Fibroblast of the aortic adventitia (primary cell): ENCODE data around the gene GRPEL1. TPM values are rescaled to one million over a fixed set of nuclear protein-coding genes. Genes with fewer than 3 reads are reported as not detected.

Source experiments
- DNase-seq: peaks from one replicate; pipeline ENCODE4 v3.0.0-alpha.2; 2010; ENCODE audit warnings: low read depth
- H3K4me3 ChIP-seq: 2 replicates; pipeline ENCODE4 v1.5.1; 2011; ENCODE audit warnings: low read depth, mild to moderate bottlenecking, control low read depth, low read length, moderate library complexity
- total RNA-seq: library from RNA; depleted of rRNA; stranded (reverse); fragments of >200 nt; gene quantifications from 2 replicates; pipeline ENCODE4 v1.2.3, GENCODE V29; 2012; ENCODE audit warnings: low replicate concordance
- TF ChIP-seq, protein P1 (sequence below): IDR thresholded peaks from 2 replicates; pipeline ENCODE4 v1.5.1; 2011; ENCODE audit warnings: mild to moderate bottlenecking, low read length, control low read depth, inconsistent platforms; ENCODE audit not compliant: insufficient read depth

The GRPEL1 gene
- total RNA-seq: 8.6 and 16.1 TPM in 2 replicates

DNA sequence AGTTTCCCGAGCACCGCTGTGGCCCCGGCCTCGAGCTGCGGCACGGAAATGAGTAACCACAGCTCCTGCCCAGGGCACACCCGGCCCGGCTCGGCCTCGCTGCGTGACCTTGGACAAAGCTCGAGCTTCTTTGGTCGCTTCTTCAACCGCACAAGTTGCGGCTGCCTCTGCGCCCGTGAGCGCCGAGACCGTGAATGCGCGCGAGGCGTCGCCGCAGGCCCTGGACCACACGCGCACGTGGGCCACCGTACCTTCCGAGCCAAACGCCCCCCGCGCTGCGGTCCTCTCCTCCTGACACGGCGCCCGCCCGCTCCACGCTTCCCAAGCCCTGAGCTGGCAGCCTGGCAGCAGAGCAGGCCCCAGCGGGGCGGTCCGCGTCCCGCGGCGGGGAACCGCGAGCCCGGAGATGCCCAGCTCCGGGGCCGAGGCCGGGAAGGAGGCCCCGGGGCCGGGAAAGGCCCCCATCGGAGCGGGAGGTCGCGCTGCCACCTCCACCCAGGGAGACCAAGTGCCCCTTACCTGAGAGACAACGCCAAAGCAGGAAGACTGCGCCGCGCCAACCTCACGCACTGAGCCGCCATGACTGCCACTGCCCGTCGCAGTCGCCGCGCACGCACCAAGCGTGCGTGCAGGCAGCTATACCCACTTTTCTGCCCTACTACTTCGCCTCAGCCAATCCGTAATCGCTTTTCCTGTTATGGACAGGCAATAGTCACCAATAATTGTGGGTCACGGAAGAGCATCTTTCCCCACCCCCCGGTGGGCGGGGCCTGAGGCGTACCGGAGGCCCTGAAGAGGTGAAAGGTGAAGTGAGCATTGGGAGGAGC, at the start of gene GRPEL1:
GRPEL1 (minus strand) TSS at position 613 of the 827 bp plus-strand sequence; CDS start at position 581, 32 bp downstream.
- TF ChIP-seq, protein P1, sequence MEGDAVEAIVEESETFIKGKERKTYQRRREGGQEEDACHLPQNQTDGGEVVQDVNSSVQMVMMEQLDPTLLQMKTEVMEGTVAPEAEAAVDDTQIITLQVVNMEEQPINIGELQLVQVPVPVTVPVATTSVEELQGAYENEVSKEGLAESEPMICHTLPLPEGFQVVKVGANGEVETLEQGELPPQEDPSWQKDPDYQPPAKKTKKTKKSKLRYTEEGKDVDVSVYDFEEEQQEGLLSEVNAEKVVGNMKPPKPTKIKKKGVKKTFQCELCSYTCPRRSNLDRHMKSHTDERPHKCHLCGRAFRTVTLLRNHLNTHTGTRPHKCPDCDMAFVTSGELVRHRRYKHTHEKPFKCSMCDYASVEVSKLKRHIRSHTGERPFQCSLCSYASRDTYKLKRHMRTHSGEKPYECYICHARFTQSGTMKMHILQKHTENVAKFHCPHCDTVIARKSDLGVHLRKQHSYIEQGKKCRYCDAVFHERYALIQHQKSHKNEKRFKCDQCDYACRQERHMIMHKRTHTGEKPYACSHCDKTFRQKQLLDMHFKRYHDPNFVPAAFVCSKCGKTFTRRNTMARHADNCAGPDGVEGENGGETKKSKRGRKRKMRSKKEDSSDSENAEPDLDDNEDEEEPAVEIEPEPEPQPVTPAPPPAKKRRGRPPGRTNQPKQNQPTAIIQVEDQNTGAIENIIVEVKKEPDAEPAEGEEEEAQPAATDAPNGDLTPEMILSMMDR: no peak
- H3K4me3 ChIP-seq: peak within 1 kb of the TSS; percentile 86
- DNase-seq: peak; percentile 99

DNA sequence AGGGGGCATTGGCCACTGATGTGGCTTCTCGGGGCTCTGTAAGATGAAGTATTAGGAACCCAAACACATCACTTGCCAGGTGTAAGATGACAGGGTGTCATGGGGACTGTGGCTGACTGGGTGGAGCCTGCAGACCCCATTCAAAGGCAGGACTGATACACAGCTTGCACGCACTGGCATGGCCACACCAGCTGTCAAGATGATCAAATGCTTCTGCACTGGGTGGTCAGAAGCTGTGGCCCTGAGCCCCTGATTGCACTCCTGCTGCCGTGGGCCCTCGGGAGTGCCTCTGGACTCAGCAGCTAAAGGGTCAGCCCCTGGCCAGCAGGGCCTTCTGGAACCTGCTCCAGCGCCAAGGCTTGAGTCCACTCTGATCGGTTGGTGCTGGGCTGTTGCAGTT, 48.8 kb upstream of the GRPEL1 start:
- DNase-seq: no peak
- no peak overlapping the region for H3K4me3 ChIP-seq
- TF ChIP-seq, protein P1: no peak

DNA sequence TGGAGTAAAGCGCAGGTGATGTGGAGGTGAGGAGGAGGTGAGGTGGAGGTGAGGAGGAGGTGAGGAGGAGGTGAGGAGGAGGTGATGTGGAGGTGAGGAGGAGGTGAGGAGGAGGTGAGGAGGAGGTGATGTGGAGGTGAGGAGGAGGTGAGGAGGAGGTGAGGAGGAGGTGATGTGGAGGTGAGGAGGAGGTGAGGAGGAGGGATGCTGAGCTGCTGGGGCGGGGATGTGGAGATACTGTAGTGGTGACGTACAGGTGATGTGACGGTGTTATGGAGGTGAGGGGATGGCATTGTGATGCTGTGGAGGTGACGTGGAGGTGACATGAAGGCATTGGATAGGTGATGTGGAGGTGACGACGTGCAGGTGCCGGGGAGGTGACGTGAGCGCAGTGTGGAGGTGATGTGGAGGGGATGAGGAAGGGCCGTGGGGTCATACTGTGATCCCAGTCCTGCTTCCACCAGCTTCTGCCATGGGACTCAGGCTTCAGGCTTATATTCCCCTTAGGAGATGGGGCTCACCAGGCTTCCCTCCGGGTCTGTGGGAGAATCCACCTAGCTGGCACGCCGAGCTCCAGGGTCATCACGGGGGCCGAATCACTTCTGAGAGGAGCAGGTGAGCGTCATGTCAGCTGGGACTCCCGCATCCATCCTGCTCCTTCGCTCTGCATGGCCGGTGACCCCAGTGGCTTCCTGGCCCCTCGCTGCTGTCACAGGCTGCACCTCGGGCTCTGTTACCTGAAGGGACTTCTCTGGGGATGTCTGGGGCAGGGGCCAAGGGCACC, 47.9 kb upstream of the GRPEL1 start:
- DNase-seq: no peak
- H3K4me3 ChIP-seq: no peak overlapping the region
- TF ChIP-seq, protein P1: no peak

DNA sequence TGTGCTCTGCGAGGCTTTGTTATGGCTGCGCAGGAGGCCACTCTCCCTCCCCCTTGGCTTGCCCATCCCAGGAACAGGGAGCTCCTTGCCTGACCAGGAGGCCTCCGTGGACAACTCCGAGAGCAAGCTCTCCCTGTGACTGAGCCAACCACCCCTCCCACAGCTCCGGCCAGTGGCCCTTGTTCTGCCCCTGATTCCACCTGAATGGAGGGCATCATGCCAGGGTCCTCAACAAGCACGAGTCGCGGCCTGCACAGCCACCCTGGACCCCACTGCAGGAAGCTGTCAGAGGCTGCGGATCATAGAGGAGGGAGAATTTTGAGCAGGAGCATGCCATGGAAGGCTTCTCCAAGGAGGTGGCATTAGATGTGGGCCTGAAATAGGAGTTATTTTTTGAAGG, 44.8 kb upstream of the GRPEL1 start:
- no peak overlapping the region for H3K4me3 ChIP-seq
- TF ChIP-seq, protein P1: no peak
- no peak for DNase-seq

DNA sequence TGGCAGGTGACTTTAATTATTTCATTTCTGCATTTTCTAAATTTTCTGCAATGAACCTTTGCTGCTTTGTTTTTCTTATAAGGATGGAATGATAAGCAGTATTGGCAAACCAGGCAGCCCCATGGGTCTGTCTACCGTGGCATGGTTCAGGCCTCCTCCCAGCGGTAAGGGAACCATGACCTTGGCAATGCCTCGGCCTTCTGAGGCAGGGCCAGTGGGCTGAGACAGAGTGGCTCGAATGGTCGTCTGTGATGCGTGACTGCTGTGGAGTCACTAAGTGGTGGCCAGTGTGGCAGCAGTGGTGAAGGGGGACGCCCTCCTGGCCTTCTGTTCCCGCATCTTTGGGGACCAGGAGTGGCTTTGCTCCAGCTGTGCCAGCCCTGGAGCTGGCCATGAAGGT, 43.6 kb upstream of the GRPEL1 start:
- DNase-seq: no peak
- no peak overlapping the region for H3K4me3 ChIP-seq
- TF ChIP-seq, protein P1: no peak

DNA sequence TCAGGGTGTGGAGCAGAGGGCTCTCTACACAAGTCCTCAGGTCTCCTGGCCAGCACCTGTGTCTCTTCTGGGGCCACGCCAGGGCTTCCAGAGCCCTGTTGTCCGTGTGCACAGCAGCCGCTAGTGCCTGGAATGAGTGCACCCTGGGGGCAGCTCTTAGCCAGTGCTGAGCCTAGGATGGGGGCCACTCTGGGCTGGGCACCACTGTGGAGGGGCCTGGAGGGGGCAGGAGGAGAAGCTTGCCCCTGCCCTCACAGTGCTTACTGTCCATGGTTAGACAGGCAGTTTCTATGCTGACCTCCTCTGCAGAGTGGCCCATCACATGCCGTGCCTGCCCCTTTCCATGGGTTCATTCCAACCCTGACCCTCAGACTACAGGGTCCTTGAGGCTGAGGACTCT, 42.7 kb upstream of the GRPEL1 start:
- TF ChIP-seq, protein P1: no peak
- H3K4me3 ChIP-seq: no peak overlapping the region
- DNase-seq: no peak
